ENCODE results near the gene CDY2A.
"Not testable (repeated sequence)": the region's sequence is repeated elsewhere in the genome, so short reads cannot be mapped to it uniquely, and the experiment has no call there.

- TF ChIP-seq, protein P1, sequence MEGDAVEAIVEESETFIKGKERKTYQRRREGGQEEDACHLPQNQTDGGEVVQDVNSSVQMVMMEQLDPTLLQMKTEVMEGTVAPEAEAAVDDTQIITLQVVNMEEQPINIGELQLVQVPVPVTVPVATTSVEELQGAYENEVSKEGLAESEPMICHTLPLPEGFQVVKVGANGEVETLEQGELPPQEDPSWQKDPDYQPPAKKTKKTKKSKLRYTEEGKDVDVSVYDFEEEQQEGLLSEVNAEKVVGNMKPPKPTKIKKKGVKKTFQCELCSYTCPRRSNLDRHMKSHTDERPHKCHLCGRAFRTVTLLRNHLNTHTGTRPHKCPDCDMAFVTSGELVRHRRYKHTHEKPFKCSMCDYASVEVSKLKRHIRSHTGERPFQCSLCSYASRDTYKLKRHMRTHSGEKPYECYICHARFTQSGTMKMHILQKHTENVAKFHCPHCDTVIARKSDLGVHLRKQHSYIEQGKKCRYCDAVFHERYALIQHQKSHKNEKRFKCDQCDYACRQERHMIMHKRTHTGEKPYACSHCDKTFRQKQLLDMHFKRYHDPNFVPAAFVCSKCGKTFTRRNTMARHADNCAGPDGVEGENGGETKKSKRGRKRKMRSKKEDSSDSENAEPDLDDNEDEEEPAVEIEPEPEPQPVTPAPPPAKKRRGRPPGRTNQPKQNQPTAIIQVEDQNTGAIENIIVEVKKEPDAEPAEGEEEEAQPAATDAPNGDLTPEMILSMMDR (IDR thresholded peaks at IDR 0.05; ENCODE audit: poor library complexity): not testable (repeated sequence)
- TF ChIP-seq EZH2 (IDR thresholded peaks at IDR 0.05; ENCODE audit: borderline replicate concordance): not testable (repeated sequence)
Observed at GRCh38 chrY:18044990-18045389, 19.4 kb downstream of the CDY2A start.

Measured in hepatocyte (in vitro differentiated cells).